B cell (primary cell): Measurements from ENCODE around the gene PIGZ.

Experiments used
- CTCF ChIP-seq: fragments of 200-600 bp; IDR thresholded peaks from one replicate; pipeline ENCODE4 v1.8.0; 2022; ENCODE audit warnings: antibody characterized with exemption, mild to moderate bottlenecking
- EZH2 ChIP-seq: IDR thresholded peaks from 2 replicates; pipeline ENCODE4 v1.6.1; 2012; ENCODE audit warnings: borderline replicate concordance, low read depth, mild to moderate bottlenecking, moderate library complexity, low read length; ENCODE audit not compliant: insufficient read depth, poor library complexity, severe bottlenecking

GRCh38 chr3:196938576-196938975, 30.1 kb downstream of the PIGZ start:
- TF ChIP-seq EZH2 (no peak), CTCF (no peak)
